Right lobe of liver (tissue), 6 donors: ENCODE measurements around the gene ESPNL. TPM values are rescaled to one million over a fixed set of nuclear protein-coding genes. Genes with fewer than 3 reads are reported as not detected.

Source experiments
- ATAC-seq, 4 donors: fragments of 200-7000 bp; cut with Tn5 transposase; one replicate each; pipeline ENCODE4 v1.9.1; 2020; ENCODE audit warnings: mild to moderate bottlenecking in 4 of 4, moderate library complexity in 4 of 4
- DNase-seq, 3 donors: peaks; one replicate each; pipeline ENCODE4 v3.0.0-alpha.2; 2020
- H3K27ac ChIP-seq, 3 donors: fragments of 200-600 bp; one replicate each; pipeline ENCODE4 v1.8.0; 2022
- H3K27me3 ChIP-seq, 2 donors: fragments of 200-600 bp; one replicate each; pipeline ENCODE4 v1.8.0; 2022
- H3K36me3 ChIP-seq, 4 donors: fragments of 200-600 bp; sonication (generic) in 1 of 4; one replicate each; pipeline versions ENCODE4 v1.5.1 to v1.8.0; 2017 to 2022; ENCODE audit warnings: control low read depth in 1 of 4
- H3K4me1 ChIP-seq, 4 donors: fragments of 200-600 bp; sonication (generic) in 1 of 4; one replicate each; pipeline versions ENCODE4 v1.5.1 to v1.8.0; 2017 to 2022; ENCODE audit warnings: control low read depth in 1 of 4
- H3K4me3 ChIP-seq, 3 donors: fragments of 200-600 bp; one replicate each; pipeline ENCODE4 v1.8.0; 2022
- H3K9me3 ChIP-seq, 4 donors: fragments of 200-600 bp; sonication (generic) in 1 of 4; one replicate each; pipeline versions ENCODE4 v1.5.1 to v1.8.0; 2017 to 2022; ENCODE audit warnings: control low read depth in 1 of 4
- CTCF ChIP-seq, 4 donors: fragments of 200-600 bp in 3 of 4; fragments of 450-650 bp in 1 of 4; IDR thresholded peaks; one replicate each; pipeline versions ENCODE4 v1.5.1 to v1.8.0; 2016 to 2022; ENCODE audit warnings: antibody characterized with exemption in 4 of 4, mild to moderate bottlenecking in 2 of 4
- POLR2A ChIP-seq: fragments of 450-650 bp; IDR thresholded peaks from one replicate; pipeline ENCODE4 v1.6.1; 2017; ENCODE audit warnings: antibody characterized with exemption, mild to moderate bottlenecking
- WGBS: methylation state at CpG from one replicate; pipeline ENCODE4 v1.1.6; 2018; ENCODE audit warnings: low coverage, low lambda C conversion rate; ENCODE audit not compliant: insufficient coverage; ENCODE audit errors: missing lambda C conversion rate; 5-methylcytosine and 5-hydroxymethylcytosine counted together
- intact Hi-C, 2 donors: fragments of 100-400 bp; cut with DNase I; formaldehyde crosslinking; loops; one replicate each; pipeline versions ENCODE4 v1.11.2 to v1.14.1; 2022
- total RNA-seq, 6 experiments: library from RNA; depleted of rRNA in 2 of 6; stranded (reverse); fragments of >200 nt in 2 of 6; fragmentation: NEBNext Ultra II Directional in 3 of 6; extraction: Animal tissue kit (Norgen Biotek cat#: 25700) in 3 of 6; gene quantifications; one replicate each; pipeline versions ENCODE4 v1.1.0 to v1.2.4, GENCODE V29; 2016 to 2023
- donor health status: DM: no; HTN: yes; CAD: no.
- donor health status: DM: no; HTN: no; CAD: no.
- donor health status: DM: no; HTN: no; CAD: no.
- donor health status: DM: no; HTN: yes; CAD: no.
- donor health status: DM: no; HTN: yes; CAD: no.

Gene ESPNL
- total RNA-seq, 6 experiments from 2014 or later: 0.11 to 1.1 (median 0.50) TPM

- H3K4me3 ChIP-seq: no peak overlapping the region
- DNase-seq (no peak), ATAC-seq (peak; percentile 68 to 84 (median 81))
- peak overlapping the region; percentile 42 to 82 (median 75) for H3K27ac ChIP-seq
- intact Hi-C loops: no loop called here
- peaks cover 0 to 28% (median 8%) of the 10 kb centered on the region in 4 donors for H3K36me3 ChIP-seq
- no peaks in the 10 kb centered on the region for H3K9me3 ChIP-seq
- H3K27me3 ChIP-seq: no peaks in the 10 kb centered on the region
- 42% methylated on average over 2 of the region's 2 CpGs for WGBS
- TF ChIP-seq CTCF (IDR thresholded peaks at IDR 0.05) (no peak), POLR2A (no peak)
- H3K4me1 ChIP-seq: peaks cover 0 to 42% (median 17%) of the 10 kb centered on the region in 4 donors
Measured at GRCh38 chr2:238079874-238080327, 20.2 kb upstream of the ESPNL start.

GRCh38 chr2:238080518-238080917, 19.6 kb upstream of the ESPNL start:
- H3K27ac ChIP-seq: peak overlapping the region; percentile 22 to 79 (median 27)
- intact Hi-C loops: no loop called here
- peak in 3 of 4 donors; percentile 26 to 80 (median 33) for ATAC-seq
- no CpG with 5 or more reads among the region's 15 CpGs for WGBS
- H3K4me1 ChIP-seq: peaks cover 0 to 42% (median 17%) of the 10 kb centered on the region in 4 donors
- H3K4me3 ChIP-seq: peak overlapping the region in 1 of 3 donors; percentile 8
- peak in 1 of 3 donors; percentile 86 for DNase-seq
- no peak for TF ChIP-seq POLR2A
- TF ChIP-seq CTCF (IDR thresholded peaks at IDR 0.05): no peak
- H3K36me3 ChIP-seq: peaks cover 0 to 32% (median 9%) of the 10 kb centered on the region in 4 donors
- H3K27me3 ChIP-seq: no peaks in the 10 kb centered on the region
- H3K9me3 ChIP-seq: no peaks in the 10 kb centered on the region

- TF ChIP-seq CTCF (IDR thresholded peaks at IDR 0.05): no peak
- H3K4me1 ChIP-seq: peaks cover 0 to 42% (median 17%) of the 10 kb centered on the region in 4 donors
- WGBS: 100% methylated on average over 5 of the region's 13 CpGs
- H3K4me3 ChIP-seq: peak overlapping the region in 1 of 3 donors; percentile 18
- H3K27me3 ChIP-seq: no peaks in the 10 kb centered on the region
- intact Hi-C loops: no loop called here
- DNase-seq: no peak
- peak overlapping the region in 1 of 3 donors; percentile 79 for H3K27ac ChIP-seq
- ATAC-seq: peak in 1 of 4 donors; percentile 27
- no peaks in the 10 kb centered on the region for H3K9me3 ChIP-seq
- H3K36me3 ChIP-seq: peaks cover 0 to 38% (median 12%) of the 10 kb centered on the region in 4 donors
Measured at GRCh38 chr2:238081150-238081549, 19.0 kb upstream of the ESPNL start.

GRCh38 chr2:238081561-238081960, 18.6 kb upstream of the ESPNL start:
- 74% methylated on average over 7 of the region's 16 CpGs for WGBS
- Histone ChIP-seq H3K4me1 (peaks cover 0 to 42% (median 17%) of the 10 kb centered on the region in 4 donors), H3K4me3 (peak overlapping the region in 1 of 3 donors; percentile 18), H3K27ac (peak overlapping the region in 1 of 3 donors; percentile 79), H3K9me3 (no peaks in the 10 kb centered on the region), H3K36me3 (peaks cover 0 to 38% (median 14%) of the 10 kb centered on the region in 4 donors), H3K27me3 (no peaks in the 10 kb centered on the region)
- DNase-seq (peak in 2 of 3 donors; percentile 68 to 85), ATAC-seq (peak in 3 of 4 donors; percentile 37 to 65 (median 59))
- no peak for TF ChIP-seq POLR2A
- TF ChIP-seq CTCF (IDR thresholded peaks at IDR 0.05): no peak
- intact Hi-C loops: no loop called here
